Measurements from ENCODE around the gene NACC2. TPM values are rescaled to one million over a fixed set of nuclear protein-coding genes. Genes with fewer than 3 reads are reported as not detected.
A peak's percentile ranks its signal among the peaks of the same experiment; 100 is the strongest.

The NACC2 gene
- total RNA-seq, 1 donor from 2014 or later, result 1.6 TPM

- intact Hi-C loops (cut with micrococcal nuclease), result no loop called here
- no peaks in the 10 kb centered on the region for H3K36me3 Mint-ChIP-seq (ENCODE audit: low read depth)
- CTCF ChIA-PET, result no interaction called here
- H3K27ac Mint-ChIP-seq, result no peak overlapping the region
- POLR2A ChIA-PET, result no interaction called here
- ATAC-seq (ENCODE audit: low read depth) (no peak), DNase-seq (no peak)
- no peak overlapping the region for H3K4me3 Mint-ChIP-seq
- TF ChIP-seq, protein P1, sequence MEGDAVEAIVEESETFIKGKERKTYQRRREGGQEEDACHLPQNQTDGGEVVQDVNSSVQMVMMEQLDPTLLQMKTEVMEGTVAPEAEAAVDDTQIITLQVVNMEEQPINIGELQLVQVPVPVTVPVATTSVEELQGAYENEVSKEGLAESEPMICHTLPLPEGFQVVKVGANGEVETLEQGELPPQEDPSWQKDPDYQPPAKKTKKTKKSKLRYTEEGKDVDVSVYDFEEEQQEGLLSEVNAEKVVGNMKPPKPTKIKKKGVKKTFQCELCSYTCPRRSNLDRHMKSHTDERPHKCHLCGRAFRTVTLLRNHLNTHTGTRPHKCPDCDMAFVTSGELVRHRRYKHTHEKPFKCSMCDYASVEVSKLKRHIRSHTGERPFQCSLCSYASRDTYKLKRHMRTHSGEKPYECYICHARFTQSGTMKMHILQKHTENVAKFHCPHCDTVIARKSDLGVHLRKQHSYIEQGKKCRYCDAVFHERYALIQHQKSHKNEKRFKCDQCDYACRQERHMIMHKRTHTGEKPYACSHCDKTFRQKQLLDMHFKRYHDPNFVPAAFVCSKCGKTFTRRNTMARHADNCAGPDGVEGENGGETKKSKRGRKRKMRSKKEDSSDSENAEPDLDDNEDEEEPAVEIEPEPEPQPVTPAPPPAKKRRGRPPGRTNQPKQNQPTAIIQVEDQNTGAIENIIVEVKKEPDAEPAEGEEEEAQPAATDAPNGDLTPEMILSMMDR (IDR thresholded peaks at IDR 0.05), result no peak
- peaks cover 6% of the 10 kb centered on the region for H3K4me1 Mint-ChIP-seq
- peaks cover 29% of the 10 kb centered on the region for H3K27me3 Mint-ChIP-seq
- H3K9me3 Mint-ChIP-seq, result no peaks in the 10 kb centered on the region
Measured at GRCh38 chr9:135974220-135974573, 120.9 kb downstream of the NACC2 start.

- ATAC-seq (ENCODE audit: low read depth) (no peak), DNase-seq (no peak)
- H3K4me1 Mint-ChIP-seq, result no peaks in the 10 kb centered on the region
- H3K36me3 Mint-ChIP-seq (ENCODE audit: low read depth), result no peaks in the 10 kb centered on the region
- no peak overlapping the region for H3K4me3 Mint-ChIP-seq
- peaks cover 26% of the 10 kb centered on the region for H3K27me3 Mint-ChIP-seq
- TF ChIP-seq, protein P1 (IDR thresholded peaks at IDR 0.05), result no peak
- no peak overlapping the region for H3K27ac Mint-ChIP-seq
- intact Hi-C loops (cut with micrococcal nuclease), result no loop called here
- POLR2A ChIA-PET, result no interaction called here
- no peaks in the 10 kb centered on the region for H3K9me3 Mint-ChIP-seq
- CTCF ChIA-PET, result no interaction called here
Measured at GRCh38 chr9:135973277-135974219, 121.5 kb downstream of the NACC2 start.

GRCh38 chr9:135971892-135972291 is 123.2 kb downstream of the NACC2 start:
- no peak overlapping the region for H3K4me3 Mint-ChIP-seq
- no peak overlapping the region for H3K27ac Mint-ChIP-seq
- peaks cover 7% of the 10 kb centered on the region for H3K4me1 Mint-ChIP-seq
- peaks cover 29% of the 10 kb centered on the region for H3K27me3 Mint-ChIP-seq
- H3K36me3 Mint-ChIP-seq (ENCODE audit: low read depth), result no peaks in the 10 kb centered on the region
- intact Hi-C loops (cut with micrococcal nuclease), result no loop called here
- POLR2A ChIA-PET, result no interaction called here
- no peaks in the 10 kb centered on the region for H3K9me3 Mint-ChIP-seq
- DNase-seq (no peak), ATAC-seq (ENCODE audit: low read depth) (peak; percentile 36)
- CTCF ChIA-PET, result no interaction called here
- TF ChIP-seq, protein P1 (IDR thresholded peaks at IDR 0.05), result no peak

DNA sequence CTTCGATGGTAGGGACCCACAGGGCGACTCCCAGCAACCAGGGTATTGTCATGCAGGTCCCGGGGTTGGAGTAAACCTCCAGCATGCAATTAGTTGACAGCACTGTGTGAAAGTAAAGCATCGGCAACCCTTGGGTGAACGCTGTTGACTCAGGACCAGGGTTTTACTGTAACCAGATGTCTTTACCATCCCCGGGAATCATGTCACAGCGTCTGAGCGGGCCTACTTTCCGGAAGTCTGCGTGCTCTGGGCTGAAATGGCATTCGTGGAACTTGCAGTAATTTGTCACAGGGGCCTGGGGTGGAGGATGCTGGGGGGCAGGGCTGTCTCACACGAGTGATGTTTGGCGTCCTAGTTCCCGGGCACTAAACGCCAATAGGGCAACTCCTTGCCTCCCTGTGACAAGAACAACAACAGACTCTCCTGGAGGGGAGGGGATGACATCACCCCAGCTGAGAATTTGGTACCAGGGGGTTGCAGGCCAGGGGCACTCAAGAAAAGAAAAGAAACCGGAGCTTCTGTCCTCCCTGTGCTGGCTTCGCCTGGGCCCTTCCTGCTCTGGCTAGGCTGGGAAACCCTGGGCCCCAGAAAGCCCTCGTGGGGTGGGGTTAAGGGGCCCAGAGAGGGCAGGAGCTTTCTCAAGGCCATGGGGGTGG is 123.8 kb downstream of the NACC2 start:
- Mint-ChIP-seq H3K27me3 (peaks cover 24% of the 10 kb centered on the region), H3K4me3 (no peak overlapping the region), H3K4me1 (peaks cover 7% of the 10 kb centered on the region), H3K36me3 (ENCODE audit: low read depth) (no peaks in the 10 kb centered on the region), H3K27ac (no peak overlapping the region), H3K9me3 (no peaks in the 10 kb centered on the region)
- POLR2A ChIA-PET, result no interaction called here
- intact Hi-C loops (cut with micrococcal nuclease), result no loop called here
- CTCF ChIA-PET, result no interaction called here
- no peak for DNase-seq
- TF ChIP-seq, protein P1 (IDR thresholded peaks at IDR 0.05), result no peak
- no peak for ATAC-seq (ENCODE audit: low read depth)

DNA sequence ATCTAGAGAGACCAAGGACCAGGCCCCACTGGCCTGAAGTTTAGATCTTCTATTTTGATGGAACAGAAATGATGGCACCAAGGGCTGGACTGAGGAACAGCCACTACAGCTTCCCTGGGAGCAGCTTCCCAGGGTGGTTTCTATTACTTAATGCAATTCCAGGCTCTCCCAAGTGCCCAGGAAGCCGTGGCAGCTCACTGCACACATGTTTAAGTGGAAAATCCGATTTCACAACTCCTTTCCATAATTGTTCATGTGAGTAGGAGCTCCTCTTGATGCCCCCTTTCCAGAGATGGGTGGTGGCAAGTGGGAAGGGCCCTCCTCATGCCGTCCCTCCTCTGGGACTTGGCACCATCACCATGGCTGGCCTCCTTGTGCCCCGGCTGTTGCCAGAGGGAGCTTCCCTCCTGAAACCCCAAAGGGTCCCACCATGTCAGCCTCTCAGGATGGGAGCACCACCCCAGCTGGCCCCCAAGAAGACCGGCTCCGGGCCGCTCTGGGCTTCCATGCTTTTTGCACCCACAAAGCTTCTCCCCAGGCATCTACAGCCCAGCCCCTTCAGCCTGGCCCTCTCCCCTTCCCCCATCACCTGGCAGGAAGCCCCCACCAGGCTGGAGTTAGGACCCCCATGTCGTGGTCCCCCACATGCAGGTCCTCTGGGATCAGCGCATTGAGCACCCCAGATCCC is 124.8 kb downstream of the NACC2 start:
- TF ChIP-seq, protein P1 (IDR thresholded peaks at IDR 0.05), result no peak
- DNase-seq (no peak), ATAC-seq (ENCODE audit: low read depth) (no peak)
- Mint-ChIP-seq H3K9me3 (no peaks in the 10 kb centered on the region), H3K4me1 (peaks cover 7% of the 10 kb centered on the region), H3K36me3 (ENCODE audit: low read depth) (no peaks in the 10 kb centered on the region), H3K4me3 (no peak overlapping the region), H3K27ac (no peak overlapping the region), H3K27me3 (peaks cover 19% of the 10 kb centered on the region)
- intact Hi-C loops (cut with micrococcal nuclease), result no loop called here
- POLR2A ChIA-PET, result no interaction called here
- CTCF ChIA-PET, result interaction anchor here (5.7 kb wide), 1 partner anchor 151 kb away, joined by 68 read pairs; the partner anchor contains the start of gene TMEM250
